K562 (cell line): ENCODE measurements around the gene ASPG. TPM values are rescaled to one million over a fixed set of nuclear protein-coding genes. Genes with fewer than 3 reads are reported as not detected.

Experiments used
- CBFA2T3 ChIP-seq: fragments of 450-650 bp; IDR thresholded peaks from 2 replicates; pipeline ENCODE4 v1.6.1; 2017
- CCNT2 ChIP-seq: IDR thresholded peaks from 2 replicates; pipeline ENCODE4 v1.6.1; 2011; ENCODE audit warnings: borderline replicate concordance, low read depth, mild to moderate bottlenecking, moderate library complexity, mixed read lengths, low read length; ENCODE audit not compliant: insufficient read length; ENCODE audit errors: extremely low read depth
- CHCHD3 ChIP-seq: fragments of 250-450 bp; sonication (Bioruptor Pico); IDR thresholded peaks from 2 replicates; pipeline ENCODE4 v2.1.2; 2022; ENCODE audit warnings: mild to moderate bottlenecking
- CTBP1 ChIP-seq: fragments of 450-650 bp; IDR thresholded peaks from 2 replicates; pipeline ENCODE4 v1.6.1; 2016; ENCODE audit warnings: borderline replicate concordance
- HIVEP1 ChIP-seq: fragments of 250-450 bp; sonication (Bioruptor Pico); IDR thresholded peaks from 2 replicates; pipeline ENCODE4 v1.4.0; 2020; ENCODE audit warnings: mild to moderate bottlenecking
- HNRNPL ChIP-seq: fragments of 200-400 bp; formaldehyde crosslinking; IDR thresholded peaks from 2 replicates; pipeline ENCODE4 v1.6.1; 2017; ENCODE audit warnings: low read depth, mild to moderate bottlenecking, low read length
- L3MBTL2 ChIP-seq: fragments of 450-650 bp; IDR thresholded peaks from 2 replicates; pipeline ENCODE4 v1.6.1; 2016; ENCODE audit warnings: mild to moderate bottlenecking, moderate library complexity
- LCOR ChIP-seq: sonication (generic); formaldehyde crosslinking; IDR thresholded peaks from 2 replicates; pipeline ENCODE4 v1.8.0; 2022; ENCODE audit warnings: mild to moderate bottlenecking, missing genetic modification reagents
- MNT ChIP-seq, 2 experiments: fragments of 450-650 bp; conservative IDR thresholded peaks; 2 replicates each; pipeline ENCODE4 v1.6.1; 2017; ENCODE audit warnings: mild to moderate bottlenecking in 2 of 2, moderate library complexity in 2 of 2
- NFE2 ChIP-seq: IDR thresholded peaks from 2 replicates; pipeline ENCODE4 v1.6.1; 2014; ENCODE audit warnings: antibody characterized with exemption, low read depth
- NR2F6 ChIP-seq: fragments of 450-650 bp; formaldehyde crosslinking; IDR thresholded peaks from 2 replicates; pipeline ENCODE4 v1.4.0; 2020; ENCODE audit warnings: mild to moderate bottlenecking
- NRF1 ChIP-seq, 2 experiments: fragments of 450-650 bp; IDR thresholded peaks in 1 of 2; conservative IDR thresholded peaks in 1 of 2; 2 replicates each; pipeline ENCODE4 v1.6.1; 2014; ENCODE audit warnings: mild to moderate bottlenecking in 2 of 2
- SIX5 ChIP-seq, 2 experiments: IDR thresholded peaks; 2 replicates each; pipeline ENCODE4 v1.6.1; 2011; ENCODE audit warnings: low read length in 2 of 2, borderline replicate concordance in 1 of 2, low read depth in 1 of 2, mild to moderate bottlenecking in 1 of 2, moderate library complexity in 1 of 2; ENCODE audit not compliant: insufficient read depth in 1 of 2
- TBL1XR1 ChIP-seq, 2 experiments: IDR thresholded peaks; 2 replicates each; pipeline ENCODE4 v1.6.1; 2012; ENCODE audit warnings: improper control_type of control experiment in 2 of 2, low read length in 2 of 2, mild to moderate bottlenecking in 1 of 2
- ZNF274 ChIP-seq: IDR thresholded peaks from 2 replicates; pipeline ENCODE4 v1.6.1; 2011; ENCODE audit warnings: low read depth, mild to moderate bottlenecking, low read length, moderate library complexity, borderline replicate concordance
- ZNF280B ChIP-seq: fragments of 250-450 bp; sonication (Bioruptor Pico); IDR thresholded peaks from 2 replicates; pipeline ENCODE4 v1.5.1; 2021; ENCODE audit warnings: mild to moderate bottlenecking
- ZNF511 ChIP-seq: sonication (generic); formaldehyde crosslinking; IDR thresholded peaks from 2 replicates; pipeline ENCODE4 v1.8.0; 2022; ENCODE audit warnings: mild to moderate bottlenecking, missing genetic modification reagents
- ZNF639 ChIP-seq, 2 experiments: fragments of 200-800 bp in 1 of 2; sonication (Bioruptor generic) in 1 of 2; sonication (generic) in 1 of 2; formaldehyde crosslinking in 1 of 2; IDR thresholded peaks in 1 of 2; conservative IDR thresholded peaks in 1 of 2; 2 replicates each; pipeline versions ENCODE4 v1.5.0 to v1.6.1; 2016 to 2020; ENCODE audit warnings: missing compliant biosample characterization in 1 of 2, missing genetic modification characterization in 1 of 2, missing genetic modification reagents in 1 of 2
- polyA plus RNA-seq, 8 experiments: library from polyadenylated mRNA; depleted of rRNA in 4 of 8; stranded (reverse) in 5 of 8; unstranded in 3 of 8; fragments of >200 nt; fragmentation: Nextera tagmentation in 2 of 8; fragmentation: Illumina TruSeq in 1 of 8; extraction: Ambion mirVana in 2 of 8; extraction: Trizol in 1 of 8; gene quantifications; 2 replicates each; pipeline versions ENCODE4 v1.2.1 to v1.2.3, GENCODE V29; 2011 to 2014; ENCODE audit warnings: inconsistent platforms in 1 of 8, missing spikeins in 1 of 8
- total RNA-seq, 7 experiments: library from RNA; depleted of rRNA in 6 of 7; stranded (reverse); fragments of >200 nt in 6 of 7; fragmentation: Illumina TruSeq in 2 of 7; extraction: Trizol in 2 of 7; gene quantifications; 2 replicates each; pipeline versions ENCODE4 v1.2.1 to v1.2.3, GENCODE V29; 2011 to 2021; ENCODE audit warnings: low replicate concordance in 1 of 7
- TF ChIP-seq, protein P1 (sequence below): fragments of 250-450 bp; sonication (Bioruptor Pico); IDR thresholded peaks from 2 replicates; pipeline ENCODE4 v1.4.0; 2020; ENCODE audit warnings: borderline replicate concordance

Gene ASPG
- total and polyA plus RNA-seq, 9 of the 15 experiments (the other 6 are each of a cell fraction or from before 2014, with no cell fraction given), result 0.18 TPM; not detected in 8

DNA sequence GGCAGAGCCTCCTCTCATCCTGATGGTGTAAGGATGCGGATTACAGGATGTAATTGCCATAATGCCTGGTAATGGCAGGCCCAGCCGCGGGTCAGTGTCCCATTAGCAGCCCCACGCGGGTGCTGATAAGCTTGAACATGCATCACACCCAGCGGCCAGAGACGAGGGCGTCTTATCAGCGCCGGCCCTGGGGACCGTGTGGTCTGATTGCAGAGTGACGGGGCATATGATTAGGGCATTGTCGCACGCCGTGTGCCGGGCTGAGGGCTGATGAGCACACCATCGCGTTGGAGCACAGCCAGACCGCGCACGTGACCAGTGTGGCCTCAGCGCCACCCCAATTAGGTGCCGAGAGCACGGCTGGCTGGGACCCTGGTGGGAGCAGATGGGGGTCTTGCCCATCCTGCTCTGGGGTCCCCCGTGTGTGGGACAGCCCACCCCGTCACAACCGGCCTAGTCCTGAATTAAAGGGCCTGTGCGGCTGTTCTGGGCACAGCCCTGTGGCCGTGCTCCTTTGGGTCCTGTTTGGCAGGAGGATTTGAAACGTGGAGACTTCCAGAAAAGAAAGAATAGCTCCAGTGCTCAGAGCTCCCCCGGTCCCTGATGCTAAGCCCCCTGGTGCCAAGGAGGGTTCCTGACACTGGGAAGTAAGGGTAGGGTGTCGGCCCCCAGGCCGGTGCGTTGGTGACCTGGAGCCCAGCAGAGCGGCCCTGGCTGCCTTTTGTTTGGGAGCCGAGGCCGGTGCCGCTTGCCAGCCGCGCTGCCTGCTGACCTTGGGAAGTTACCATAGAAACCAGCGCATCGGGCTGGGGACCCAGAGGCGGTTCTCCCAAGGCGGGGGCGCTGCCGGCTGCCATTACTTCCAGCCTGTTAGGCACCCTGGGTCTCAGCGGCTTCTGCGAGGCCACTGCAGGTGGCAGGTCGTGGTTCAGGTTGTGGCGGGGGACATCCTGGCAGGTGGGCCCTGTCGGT lies 73.6 kb downstream of the ASPG start (continued):
- TF ChIP-seq ZNF280B, result no peak
- peak; percentile 75 for TF ChIP-seq NFE2
- TF ChIP-seq ZNF274, result no peak
- TF ChIP-seq CHCHD3 (CRISPR knock-in tag), result no peak
- TF ChIP-seq HNRNPL, result no peak
- peak; percentile 92 for TF ChIP-seq CTBP1
- TF ChIP-seq CCNT2, result peak; percentile 97
- no peak for TF ChIP-seq SIX5 (IDR thresholded peaks at IDR 0.05; ENCODE audit: borderline replicate concordance in 1 of 2, insufficient read depth in 1 of 2, low read depth in 1 of 2, low read length in 2 of 2)
- peak; percentile 87 for TF ChIP-seq L3MBTL2
- TF ChIP-seq, protein P1, sequence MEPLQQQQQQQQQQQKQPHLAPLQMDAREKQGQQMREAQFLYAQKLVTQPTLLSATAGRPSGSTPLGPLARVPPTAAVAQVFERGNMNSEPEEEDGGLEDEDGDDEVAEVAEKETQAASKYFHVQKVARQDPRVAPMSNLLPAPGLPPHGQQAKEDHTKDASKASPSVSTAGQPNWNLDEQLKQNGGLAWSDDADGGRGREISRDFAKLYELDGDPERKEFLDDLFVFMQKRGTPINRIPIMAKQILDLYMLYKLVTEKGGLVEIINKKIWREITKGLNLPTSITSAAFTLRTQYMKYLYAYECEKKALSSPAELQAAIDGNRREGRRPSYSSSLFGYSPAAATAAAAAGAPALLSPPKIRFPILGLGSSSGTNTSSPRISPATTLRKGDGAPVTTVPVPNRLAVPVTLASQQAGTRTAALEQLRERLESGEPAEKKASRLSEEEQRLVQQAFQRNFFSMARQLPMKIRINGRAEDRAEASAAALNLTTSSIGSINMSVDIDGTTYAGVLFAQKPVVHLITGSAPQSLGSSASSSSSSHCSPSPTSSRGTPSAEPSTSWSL (CRISPR knock-in tag), result no peak
- TF ChIP-seq NRF1 (conservative IDR thresholded peaks at IDR 0.05 in 1 of 2, IDR thresholded peaks at IDR 0.05 in 1 of 2), result peak; percentile 15 to 44; a peak in 3 of 4 replicates
- no peak for TF ChIP-seq HIVEP1 (CRISPR knock-in tag)
- peak in 1 of 2 experiments; percentile 60; a peak in 3 of 4 replicates for TF ChIP-seq MNT (conservative IDR thresholded peaks at IDR 0.05)
- TF ChIP-seq ZNF511 (CRISPR knock-in tag), result 0 out of 2 replicates have a peak, but pooled peaks have one; percentile 29
- TF ChIP-seq ZNF639 (CRISPR knock-in tag; conservative IDR thresholded peaks at IDR 0.05 in 1 of 2, IDR thresholded peaks at IDR 0.05 in 1 of 2), result 0 out of 4 replicates have a peak, but pooled peaks of 1 of the 2 experiments have one; percentile 61
- peak; percentile 47 for TF ChIP-seq LCOR (CRISPR knock-in tag)
- 0 out of 4 replicates have a peak, but pooled peaks of 1 of the 2 experiments have one; percentile 53 for TF ChIP-seq TBL1XR1 (IDR thresholded peaks at IDR 0.05; ENCODE audit: low read length in 2 of 2)
- TF ChIP-seq NR2F6 (CRISPR knock-in tag), result no peak
- TF ChIP-seq CBFA2T3, result peak; percentile 96
